Kidney (tissue), 14 donors: ENCODE measurements around the gene CSNK1G1. TPM values are rescaled to one million over a fixed set of nuclear protein-coding genes. Genes with fewer than 3 reads are reported as not detected.

Source experiments
- DNase-seq, 5 donors: peaks; one replicate each; pipeline ENCODE4 v3.0.0-alpha.2; 2013 to 2020
- FAIRE-seq: peaks from 2 replicates; lab custom pipeline; 2012; peaks lifted over from hg19 to GRCh38; lab: Jason Lieb, UNC
- H3K27ac ChIP-seq, 2 donors: one replicate each; pipeline ENCODE4 v1.7.0; 2013; ENCODE audit warnings: low read depth in 2 of 2, low read length in 2 of 2, inconsistent platforms in 1 of 2
- H3K27me3 ChIP-seq: one replicate; pipeline ENCODE4 v1.7.1; 2013; ENCODE audit warnings: low read length, inconsistent platforms; ENCODE audit not compliant: control insufficient read depth, insufficient read depth
- H3K36me3 ChIP-seq, 3 donors: one replicate each; pipeline versions ENCODE4 v1.7.0 to v1.7.1; 2013; ENCODE audit warnings: low read length in 3 of 3, control low read depth in 1 of 3, inconsistent platforms in 1 of 3; ENCODE audit not compliant: insufficient read depth in 3 of 3, control insufficient read depth in 2 of 3
- H3K4me1 ChIP-seq, 3 donors: one replicate each; pipeline versions ENCODE4 v1.7.0 to v1.7.1; 2013; ENCODE audit warnings: low read length in 3 of 3, inconsistent platforms in 1 of 3, low read depth in 1 of 3; ENCODE audit not compliant: control insufficient read depth in 2 of 3, insufficient read depth in 2 of 3
- H3K4me3 ChIP-seq, 3 donors: one replicate each; pipeline versions ENCODE4 v1.7.0 to v1.8.1; 2013; ENCODE audit warnings: low read length in 3 of 3, control low read depth in 1 of 3, inconsistent platforms in 1 of 3
- H3K9ac ChIP-seq, 3 donors: one replicate each; pipeline versions ENCODE4 v1.7.0 to v1.7.1; 2013; ENCODE audit warnings: low read length in 3 of 3, control low read depth in 1 of 3, inconsistent platforms in 1 of 3
- H3K9me3 ChIP-seq, 3 donors: one replicate each; pipeline versions ENCODE4 v1.7.0 to v1.7.1; 2013; ENCODE audit warnings: low read length in 3 of 3, control low read depth in 1 of 3, inconsistent platforms in 1 of 3; ENCODE audit not compliant: control insufficient read depth in 2 of 3, insufficient read depth in 1 of 3
- intact Hi-C: fragments of 100-400 bp; cut with DNase I; formaldehyde crosslinking; loops from one replicate; pipeline ENCODE4 v1.11.1; 2022
- polyA plus RNA-seq: library from polyadenylated mRNA; stranded (reverse); fragments of 350-450 nt; fragmentation: Illumina TruSeq; extraction: RNeasy Lipid Tissue Mini Kit (QIAGEN cat#74804); gene quantifications from one replicate; pipeline ENCODE4 v1.2.3, GENCODE V29; 2014; ENCODE audit warnings: low read depth, low replicate concordance; ENCODE audit not compliant: insufficient read depth
- total RNA-seq: library from RNA; stranded (reverse); fragmentation: NEBNext Ultra II Directional; extraction: Animal tissue kit (Norgen Biotek cat#: 25700); gene quantifications from one replicate; pipeline ENCODE4 v1.2.1, GENCODE V29; 2021
- TF ChIP-seq, protein P1 (sequence below): IDR thresholded peaks from 3 replicates; pipeline ENCODE4 v1.5.1; 2012; ENCODE audit warnings: mild to moderate bottlenecking, moderate library complexity, borderline replicate concordance; ENCODE audit not compliant: insufficient read depth; ENCODE audit errors: extremely low read depth
- donor health status: control.
- donor health status: control.
- donor health status: control.
- donor health status: control.
- donor health status: control.
- donor health status: DM: yes; HTN: yes; CAD: no.
- donor health status: Normal renal cell carcinoma (clear cell type).

CSNK1G1 gene
- total and polyA plus RNA-seq, 2 donors from 2014 or later, result 5.0 to 25.8 TPM

GRCh38 chr15:64156652-64157331 is 199.2 kb downstream of the CSNK1G1 start:
- Histone ChIP-seq H3K27me3 (peaks cover 2% of the 10 kb centered on the region), H3K9me3 (no peaks in the 10 kb centered on the region), H3K4me1 (peaks cover 2 to 28% (median 6%) of the 10 kb centered on the region in 3 donors), H3K27ac (no peak overlapping the region), H3K4me3 (no peak overlapping the region), H3K9ac (no peak overlapping the region), H3K36me3 (peaks cover 9 to 51% (median 47%) of the 10 kb centered on the region in 3 donors)
- TF ChIP-seq, protein P1, sequence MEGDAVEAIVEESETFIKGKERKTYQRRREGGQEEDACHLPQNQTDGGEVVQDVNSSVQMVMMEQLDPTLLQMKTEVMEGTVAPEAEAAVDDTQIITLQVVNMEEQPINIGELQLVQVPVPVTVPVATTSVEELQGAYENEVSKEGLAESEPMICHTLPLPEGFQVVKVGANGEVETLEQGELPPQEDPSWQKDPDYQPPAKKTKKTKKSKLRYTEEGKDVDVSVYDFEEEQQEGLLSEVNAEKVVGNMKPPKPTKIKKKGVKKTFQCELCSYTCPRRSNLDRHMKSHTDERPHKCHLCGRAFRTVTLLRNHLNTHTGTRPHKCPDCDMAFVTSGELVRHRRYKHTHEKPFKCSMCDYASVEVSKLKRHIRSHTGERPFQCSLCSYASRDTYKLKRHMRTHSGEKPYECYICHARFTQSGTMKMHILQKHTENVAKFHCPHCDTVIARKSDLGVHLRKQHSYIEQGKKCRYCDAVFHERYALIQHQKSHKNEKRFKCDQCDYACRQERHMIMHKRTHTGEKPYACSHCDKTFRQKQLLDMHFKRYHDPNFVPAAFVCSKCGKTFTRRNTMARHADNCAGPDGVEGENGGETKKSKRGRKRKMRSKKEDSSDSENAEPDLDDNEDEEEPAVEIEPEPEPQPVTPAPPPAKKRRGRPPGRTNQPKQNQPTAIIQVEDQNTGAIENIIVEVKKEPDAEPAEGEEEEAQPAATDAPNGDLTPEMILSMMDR, result no peak
- DNase-seq (no peak), FAIRE-seq (no peak)
- intact Hi-C loops, result no loop called here

DNA sequence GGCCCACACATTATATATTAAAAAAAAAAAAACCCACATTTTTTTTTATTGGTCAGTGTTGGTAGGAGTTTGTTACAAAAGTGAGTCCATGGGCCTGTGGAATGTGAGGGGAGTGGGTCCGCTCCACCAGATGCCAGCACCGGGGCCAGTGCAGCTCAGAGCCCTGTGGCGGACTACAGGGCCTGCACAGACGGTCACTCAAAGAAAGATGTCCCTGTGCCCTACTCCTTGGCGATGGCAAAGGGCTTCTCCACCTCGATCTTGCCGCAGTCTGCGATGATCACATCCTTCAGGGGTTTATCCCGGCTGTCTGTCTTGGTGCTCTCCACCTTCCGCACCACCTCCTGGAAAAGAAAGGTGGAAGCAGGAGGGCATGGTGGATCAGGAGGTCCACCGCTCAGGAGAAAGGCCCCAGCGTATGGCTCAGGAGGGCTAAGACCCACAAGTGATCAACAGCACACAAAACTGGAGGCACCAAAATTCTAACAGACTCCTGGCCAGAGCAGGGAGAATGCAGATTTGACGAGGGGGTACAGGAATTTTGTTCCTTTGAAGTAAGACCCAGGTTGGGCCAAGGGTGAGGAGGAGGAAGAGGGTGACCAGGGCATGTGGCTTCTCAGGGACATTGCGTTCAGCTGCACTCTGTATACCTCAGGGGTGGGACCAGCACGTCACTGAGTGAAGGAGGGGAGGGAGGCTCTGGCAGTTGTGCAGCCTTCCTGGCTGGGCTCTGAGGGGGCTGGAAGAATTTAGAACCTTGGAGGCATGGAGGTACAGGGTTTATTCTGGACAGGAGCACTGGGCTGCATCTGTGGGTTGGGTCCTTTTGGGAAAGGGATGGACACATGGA is 199.9 kb downstream of the CSNK1G1 start:
- H3K36me3 ChIP-seq, result peaks cover 9 to 51% (median 47%) of the 10 kb centered on the region in 3 donors
- H3K9ac ChIP-seq, result no peak overlapping the region
- no peak overlapping the region for H3K27ac ChIP-seq
- DNase-seq, result no peak
- no peak overlapping the region for H3K4me3 ChIP-seq
- peaks cover 2% of the 10 kb centered on the region for H3K27me3 ChIP-seq
- TF ChIP-seq, protein P1, result no peak
- no peak for FAIRE-seq
- H3K9me3 ChIP-seq, result no peaks in the 10 kb centered on the region
- intact Hi-C loops, result no loop called here
- H3K4me1 ChIP-seq, result peaks cover 0 to 26% (median 4%) of the 10 kb centered on the region in 3 donors

- no peak overlapping the region for H3K4me3 ChIP-seq
- peaks cover 2% of the 10 kb centered on the region for H3K27me3 ChIP-seq
- peak overlapping the region in 1 of 2 donors; percentile 47 for H3K27ac ChIP-seq
- H3K4me1 ChIP-seq, result peaks cover 0 to 18% (median 4%) of the 10 kb centered on the region in 3 donors
- FAIRE-seq, result no peak
- H3K36me3 ChIP-seq, result peaks cover 2 to 33% (median 33%) of the 10 kb centered on the region in 3 donors
- TF ChIP-seq, protein P1, result peak; percentile 98
- peak overlapping the region in 1 of 3 donors; percentile 16 for H3K9ac ChIP-seq
- DNase-seq, result peak; percentile 90 to 96 (median 94)
- H3K9me3 ChIP-seq, result no peaks in the 10 kb centered on the region
- intact Hi-C loops, result no loop called here
Measured at GRCh38 chr15:64153480-64154367, 202.2 kb downstream of the CSNK1G1 start.
